ENCODE data around the gene PRR36.

GRCh38 chr19:7856679-7857663 lies 17.2 kb downstream of the PRR36 start:
- no peak for TF ChIP-seq CTCF (IDR thresholded peaks at IDR 0.05)
- no peak for TF ChIP-seq POLR2A (IDR thresholded peaks at IDR 0.05)
